ENCODE results near the gene ECI2. TPM values are rescaled to one million over a fixed set of nuclear protein-coding genes. Genes with fewer than 3 reads are reported as not detected.
A peak's percentile ranks its signal among the peaks of the same experiment; 100 is the strongest.

Gene ECI2
- total and polyA plus RNA-seq, 2 of the 13 experiments (the other 11 are each of a cell fraction or from before 2014, with no cell fraction given) = 78.5 to 228 TPM

DNA sequence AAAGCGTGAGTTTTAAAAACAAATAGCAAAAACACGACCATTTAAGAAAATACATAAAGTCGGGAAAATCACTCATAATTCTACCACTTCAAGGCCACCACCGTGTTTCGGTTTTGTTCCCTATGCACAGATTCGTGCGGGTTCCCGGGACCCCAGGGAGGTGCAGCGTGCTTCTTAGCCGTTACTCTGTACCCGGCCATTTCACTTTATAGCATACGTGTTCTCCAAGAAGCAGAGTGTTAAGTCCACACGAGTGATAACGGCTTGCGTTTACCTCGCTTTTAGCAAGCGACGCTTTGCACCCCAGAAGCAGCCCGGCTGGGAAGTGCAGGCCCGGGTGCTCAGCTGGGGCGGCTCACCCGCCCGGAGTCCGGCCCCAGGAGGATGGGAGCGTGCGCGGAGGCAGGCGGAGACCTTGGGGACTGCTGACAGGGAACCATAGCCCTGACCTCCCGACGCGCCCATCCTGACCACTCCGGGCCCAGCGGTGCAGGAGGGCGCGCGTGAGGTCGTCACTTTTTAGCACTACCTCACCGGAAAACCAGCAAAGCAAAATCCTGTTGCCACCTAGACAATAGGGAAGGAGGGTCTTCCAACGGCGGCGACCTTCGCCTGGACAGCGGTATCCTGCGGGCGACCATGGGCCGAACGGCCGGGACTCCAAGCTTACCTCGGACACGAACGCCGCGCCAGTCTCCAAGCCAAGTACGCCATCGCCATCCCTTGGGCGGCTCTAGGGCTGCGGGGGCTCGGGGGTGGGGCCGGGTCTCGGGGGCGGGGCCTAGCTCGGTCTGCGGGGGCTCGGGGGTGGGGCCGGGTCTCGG, at the start of gene ECI2 (continued):
- TF ChIP-seq, protein P1, sequence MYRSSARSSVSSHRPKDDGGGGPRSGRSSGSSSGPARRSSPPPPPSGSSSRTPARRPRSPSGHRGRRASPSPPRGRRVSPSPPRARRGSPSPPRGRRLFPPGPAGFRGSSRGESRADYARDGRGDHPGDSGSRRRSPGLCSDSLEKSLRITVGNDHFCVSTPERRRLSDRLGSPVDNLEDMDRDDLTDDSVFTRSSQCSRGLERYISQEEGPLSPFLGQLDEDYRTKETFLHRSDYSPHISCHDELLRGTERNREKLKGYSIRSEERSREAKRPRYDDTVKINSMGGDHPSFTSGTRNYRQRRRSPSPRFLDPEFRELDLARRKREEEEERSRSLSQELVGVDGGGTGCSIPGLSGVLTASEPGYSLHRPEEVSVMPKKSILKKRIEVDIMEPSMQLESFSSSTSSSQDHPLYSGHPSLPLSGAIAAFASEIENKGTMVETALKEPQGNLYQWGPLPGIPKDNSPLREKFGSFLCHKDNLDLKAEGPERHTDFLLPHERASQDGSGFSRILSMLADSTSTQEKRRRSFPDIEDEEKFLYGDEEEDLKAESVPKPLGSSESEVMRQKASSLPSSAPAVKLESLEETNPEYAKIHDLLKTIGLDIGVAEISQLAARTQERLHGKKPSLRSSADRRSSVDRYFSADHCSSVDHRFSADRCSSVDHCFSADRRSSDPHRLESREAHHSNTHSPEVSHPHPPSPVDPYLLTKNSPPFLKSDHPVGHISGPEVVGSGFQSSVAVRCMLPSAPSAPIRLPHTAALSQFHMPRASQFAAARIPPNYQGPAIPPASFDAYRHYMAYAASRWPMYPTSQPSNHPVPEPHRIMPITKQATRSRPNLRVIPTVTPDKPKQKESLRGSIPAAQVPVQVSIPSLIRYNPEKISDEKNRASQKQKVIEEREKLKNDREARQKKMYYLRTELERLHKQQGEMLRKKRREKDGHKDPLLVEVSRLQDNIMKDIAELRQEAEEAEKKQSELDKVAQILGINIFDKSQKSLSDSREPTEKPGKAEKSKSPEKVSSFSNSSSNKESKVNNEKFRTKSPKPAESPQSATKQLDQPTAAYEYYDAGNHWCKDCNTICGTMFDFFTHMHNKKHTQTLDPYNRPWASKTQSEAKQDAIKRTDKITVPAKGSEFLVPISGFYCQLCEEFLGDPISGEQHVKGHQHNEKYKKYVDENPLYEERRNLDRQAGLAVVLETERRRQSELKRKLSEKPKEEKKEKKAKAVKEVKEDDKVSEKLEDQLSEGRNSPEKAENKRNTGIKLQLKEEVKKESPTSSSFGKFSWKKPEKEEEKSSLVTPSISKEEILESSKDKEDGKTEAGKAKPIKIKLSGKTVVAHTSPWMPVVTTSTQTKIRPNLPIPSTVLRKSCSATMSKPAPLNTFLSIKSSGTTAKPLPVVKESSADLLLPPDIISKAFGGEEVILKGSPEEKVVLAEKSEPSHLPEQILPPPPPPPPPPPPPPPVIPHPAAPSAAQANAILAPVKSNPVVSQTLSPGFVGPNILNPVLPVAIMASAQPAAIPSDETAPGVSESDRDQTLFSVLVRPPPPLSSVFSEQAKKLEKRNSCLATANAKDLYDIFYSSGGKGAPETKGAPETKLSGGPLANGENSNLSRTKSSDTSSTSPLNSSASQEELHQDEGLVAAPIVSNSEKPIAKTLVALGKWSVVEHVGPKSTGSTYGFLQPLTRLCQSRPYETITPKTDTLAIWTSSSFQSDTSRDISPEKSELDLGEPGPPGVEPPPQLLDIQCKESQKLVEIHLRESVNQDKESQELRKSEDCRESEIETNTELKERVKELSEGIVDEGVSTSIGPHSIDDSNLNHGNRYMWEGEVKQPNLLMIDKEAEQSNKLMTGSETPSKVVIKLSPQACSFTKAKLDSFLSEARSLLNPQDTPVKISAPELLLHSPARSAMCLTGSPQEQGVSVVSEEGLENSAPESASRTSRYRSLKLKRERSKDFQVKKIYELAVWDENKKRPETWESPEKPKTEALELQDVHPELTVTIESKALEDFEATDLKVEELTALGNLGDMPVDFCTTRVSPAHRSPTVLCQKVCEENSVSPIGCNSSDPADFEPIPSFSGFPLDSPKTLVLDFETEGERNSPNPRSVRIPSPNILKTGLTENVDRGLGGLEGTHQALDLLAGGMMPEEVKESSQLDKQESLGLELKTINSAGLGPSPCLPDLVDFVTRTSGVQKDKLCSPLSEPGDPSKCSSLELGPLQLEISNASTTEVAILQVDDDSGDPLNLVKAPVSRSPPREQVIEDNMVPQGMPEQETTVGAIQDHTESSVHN (CRISPR knock-in tag; IDR thresholded peaks at IDR 0.05) = 0 out of 2 replicates have a peak, but pooled peaks have one; percentile 84
- no peak for TF ChIP-seq ESRRA (CRISPR knock-in tag; IDR thresholded peaks at IDR 0.05; ENCODE audit: low read depth)
- TF ChIP-seq ZNF616 (CRISPR knock-in tag; IDR thresholded peaks at IDR 0.05; ENCODE audit: low read depth) = no peak
- TF ChIP-seq ZC3H13 (CRISPR knock-in tag; IDR thresholded peaks at IDR 0.05) = peak; percentile 25; the same call in 1 of the 2 replicates
- TF ChIP-seq GABPB1 (CRISPR knock-in tag; IDR thresholded peaks at IDR 0.05) = peak; percentile 72
- peak; percentile 61; the same call in 1 of the 2 replicates for TF ChIP-seq ZBTB7B (CRISPR knock-in tag; IDR thresholded peaks at IDR 0.05)
- TF ChIP-seq RBM39 (IDR thresholded peaks at IDR 0.05; ENCODE audit: low read depth, low read length, poor library complexity, severe bottlenecking) = no peak
- no peak for TF ChIP-seq ZNF713 (CRISPR knock-in tag; IDR thresholded peaks at IDR 0.05)
- no peak; the same call in 1 of the 2 replicates for TF ChIP-seq CBX5 (CRISPR knock-in tag; IDR thresholded peaks at IDR 0.05; ENCODE audit: borderline replicate concordance)
- TF ChIP-seq, protein P2, sequence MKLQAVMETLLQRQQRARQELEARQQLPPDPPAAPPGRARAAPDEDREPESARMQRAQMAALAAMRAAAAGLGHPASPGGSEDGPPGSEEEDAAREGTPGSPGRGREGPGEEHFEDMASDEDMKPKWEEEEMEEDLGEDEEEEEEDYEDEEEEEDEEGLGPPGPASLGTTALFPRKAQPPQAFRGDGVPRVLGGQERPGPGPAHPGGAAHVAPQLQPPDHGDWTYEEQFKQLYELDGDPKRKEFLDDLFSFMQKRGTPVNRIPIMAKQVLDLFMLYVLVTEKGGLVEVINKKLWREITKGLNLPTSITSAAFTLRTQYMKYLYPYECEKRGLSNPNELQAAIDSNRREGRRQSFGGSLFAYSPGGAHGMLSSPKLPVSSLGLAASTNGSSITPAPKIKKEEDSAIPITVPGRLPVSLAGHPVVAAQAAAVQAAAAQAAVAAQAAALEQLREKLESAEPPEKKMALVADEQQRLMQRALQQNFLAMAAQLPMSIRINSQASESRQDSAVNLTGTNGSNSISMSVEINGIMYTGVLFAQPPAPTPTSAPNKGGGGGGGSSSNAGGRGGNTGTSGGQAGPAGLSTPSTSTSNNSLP (IDR thresholded peaks at IDR 0.05; ENCODE audit: low read depth, low read length) = no peak; the same call in 1 of the 2 replicates
- TF ChIP-seq, protein P3, sequence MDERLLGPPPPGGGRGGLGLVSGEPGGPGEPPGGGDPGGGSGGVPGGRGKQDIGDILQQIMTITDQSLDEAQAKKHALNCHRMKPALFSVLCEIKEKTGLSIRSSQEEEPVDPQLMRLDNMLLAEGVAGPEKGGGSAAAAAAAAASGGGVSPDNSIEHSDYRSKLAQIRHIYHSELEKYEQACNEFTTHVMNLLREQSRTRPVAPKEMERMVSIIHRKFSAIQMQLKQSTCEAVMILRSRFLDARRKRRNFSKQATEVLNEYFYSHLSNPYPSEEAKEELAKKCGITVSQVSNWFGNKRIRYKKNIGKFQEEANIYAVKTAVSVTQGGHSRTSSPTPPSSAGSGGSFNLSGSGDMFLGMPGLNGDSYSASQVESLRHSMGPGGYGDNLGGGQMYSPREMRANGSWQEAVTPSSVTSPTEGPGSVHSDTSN (CRISPR knock-in tag; IDR thresholded peaks at IDR 0.05) = no peak
- TF ChIP-seq, protein P4, sequence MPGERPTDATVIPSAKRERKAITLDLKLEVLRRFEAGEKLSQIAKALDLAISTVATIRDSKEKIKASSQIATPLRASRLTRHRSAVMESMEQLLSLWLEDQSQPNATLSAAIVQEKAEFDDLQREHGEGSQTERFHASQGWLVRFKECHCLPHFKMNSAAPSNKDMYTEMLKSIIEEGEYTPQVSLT (CRISPR knock-in tag; IDR thresholded peaks at IDR 0.05; ENCODE audit: borderline replicate concordance, low read depth) = no peak; the same call in 1 of the 2 replicates
- TF ChIP-seq, protein P5, sequence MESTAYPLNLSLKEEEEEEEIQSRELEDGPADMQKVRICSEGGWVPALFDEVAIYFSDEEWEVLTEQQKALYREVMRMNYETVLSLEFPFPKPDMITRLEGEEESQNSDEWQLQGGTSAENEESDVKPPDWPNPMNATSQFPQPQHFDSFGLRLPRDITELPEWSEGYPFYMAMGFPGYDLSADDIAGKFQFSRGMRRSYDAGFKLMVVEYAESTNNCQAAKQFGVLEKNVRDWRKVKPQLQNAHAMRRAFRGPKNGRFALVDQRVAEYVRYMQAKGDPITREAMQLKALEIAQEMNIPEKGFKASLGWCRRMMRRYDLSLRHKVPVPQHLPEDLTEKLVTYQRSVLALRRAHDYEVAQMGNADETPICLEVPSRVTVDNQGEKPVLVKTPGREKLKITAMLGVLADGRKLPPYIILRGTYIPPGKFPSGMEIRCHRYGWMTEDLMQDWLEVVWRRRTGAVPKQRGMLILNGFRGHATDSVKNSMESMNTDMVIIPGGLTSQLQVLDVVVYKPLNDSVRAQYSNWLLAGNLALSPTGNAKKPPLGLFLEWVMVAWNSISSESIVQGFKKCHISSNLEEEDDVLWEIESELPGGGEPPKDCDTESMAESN (CRISPR knock-in tag; conservative IDR thresholded peaks at IDR 0.05) = peak; percentile 33; the same call in 1 of the 2 replicates

Data from HepG2 (cell line).